Tibial nerve (tissue), 4 donors: Measurements from ENCODE around the gene SLC35F1. TPM values are rescaled to one million over a fixed set of nuclear protein-coding genes. Genes with fewer than 3 reads are reported as not detected.

ENCODE experiments used
- DNase-seq, 2 donors: peaks; one replicate each; pipeline ENCODE4 v3.0.0-alpha.2; 2019; ENCODE audit warnings: low spot score in 2 of 2
- H3K27ac ChIP-seq, 4 donors: fragments of 200-600 bp; sonication (generic) in 3 of 4; one replicate each; pipeline ENCODE4 v1.5.1; 2017 to 2019; ENCODE audit warnings: mild to moderate bottlenecking in 1 of 4
- H3K27me3 ChIP-seq, 2 donors: fragments of 200-600 bp; sonication (generic) in 1 of 2; one replicate each; pipeline versions ENCODE4 v1.5.1 to v1.6.0; 2017 to 2019
- H3K36me3 ChIP-seq, 3 donors: fragments of 200-600 bp; sonication (generic); one replicate each; pipeline ENCODE4 v1.5.1; 2018 to 2019
- H3K4me1 ChIP-seq, 4 donors: fragments of 200-600 bp; sonication (generic) in 3 of 4; one replicate each; pipeline ENCODE4 v1.5.1; 2017 to 2019
- H3K4me3 ChIP-seq, 4 donors: fragments of 200-600 bp; sonication (generic) in 3 of 4; one replicate each; pipeline ENCODE4 v1.5.1; 2017 to 2019; ENCODE audit warnings: mild to moderate bottlenecking in 1 of 4, moderate library complexity in 1 of 4
- H3K9me3 ChIP-seq, 4 donors: fragments of 200-600 bp; sonication (generic) in 3 of 4; one replicate each; pipeline ENCODE4 v1.5.1; 2017 to 2019
- CTCF ChIP-seq, 5 experiments: fragments of 200-600 bp in 3 of 5; fragments of 450-650 bp in 2 of 5; sonication (generic) in 3 of 5; IDR thresholded peaks; one replicate each; pipeline ENCODE4 v1.5.1; 2016 to 2019; ENCODE audit warnings: antibody characterized with exemption in 5 of 5, mild to moderate bottlenecking in 3 of 5, moderate library complexity in 2 of 5
- EP300 ChIP-seq, 2 donors: sonication (generic); formaldehyde crosslinking; IDR thresholded peaks; one replicate each; pipeline ENCODE4 v1.6.1; 2017; ENCODE audit warnings: antibody characterized with exemption in 2 of 2, mild to moderate bottlenecking in 1 of 2
- POLR2A ChIP-seq, 2 donors: fragments of 450-650 bp; IDR thresholded peaks; one replicate each; pipeline ENCODE4 v1.6.1; 2017; ENCODE audit warnings: antibody characterized with exemption in 2 of 2, mild to moderate bottlenecking in 2 of 2, moderate library complexity in 2 of 2
- WGBS, 2 donors: methylation state at CpG; one replicate each; pipeline ENCODE4 v1.1.5; 2018; 5-methylcytosine and 5-hydroxymethylcytosine counted together
- total RNA-seq, 4 donors: library from RNA; depleted of rRNA; stranded (reverse); fragments of >200 nt; gene quantifications; one replicate each; pipeline ENCODE4 v1.1.0, GENCODE V29; 2016

Gene SLC35F1
- total RNA-seq, 4 donors from 2014 or later, result 12.7 to 40.4 (median 16.5) TPM

- no peaks in the 10 kb centered on the region for H3K27me3 ChIP-seq
- peak in 1 of 2 donors; percentile 52 for TF ChIP-seq EP300 (IDR thresholded peaks at IDR 0.05)
- no peak for TF ChIP-seq POLR2A (IDR thresholded peaks at IDR 0.05)
- TF ChIP-seq CTCF (IDR thresholded peaks at IDR 0.05), result no peak
- H3K9me3 ChIP-seq, result no peaks in the 10 kb centered on the region
- H3K27ac ChIP-seq, result peak overlapping the region in 2 of 4 donors; percentile 48 to 61
- peaks cover 0 to 37% (median 3%) of the 10 kb centered on the region in 4 donors for H3K4me1 ChIP-seq
- DNase-seq, result no peak
- WGBS, 2 donors, result 39 to 43% methylated on average over 3 of the region's 3 CpGs
- H3K4me3 ChIP-seq, result no peak overlapping the region
- H3K36me3 ChIP-seq, result no peaks in the 10 kb centered on the region
Measured at GRCh38 chr6:118187568-118188164, 280.6 kb downstream of the SLC35F1 start.

GRCh38 chr6:118188561-118188960 lies 281.5 kb downstream of the SLC35F1 start:
- 58 to 68% methylated on average over 2 of the region's 2 CpGs for WGBS, 2 donors
- peak overlapping the region in 1 of 4 donors; percentile 61 for H3K27ac ChIP-seq
- no peaks in the 10 kb centered on the region for H3K27me3 ChIP-seq

GRCh38 chr6:118197539-118197938 lies 290.5 kb downstream of the SLC35F1 start:
- no peaks in the 10 kb centered on the region for H3K9me3 ChIP-seq
- H3K4me1 ChIP-seq, result peaks cover 0 to 7% (median 2%) of the 10 kb centered on the region in 4 donors
- no peaks in the 10 kb centered on the region for H3K27me3 ChIP-seq
- H3K4me3 ChIP-seq, result no peak overlapping the region
- 33 to 50% methylated on average over 3 of the region's 3 CpGs for WGBS, 2 donors
- no peak for TF ChIP-seq EP300 (IDR thresholded peaks at IDR 0.05)
- no peak for TF ChIP-seq CTCF (IDR thresholded peaks at IDR 0.05)
- no peak for TF ChIP-seq POLR2A (IDR thresholded peaks at IDR 0.05)
- H3K36me3 ChIP-seq, result no peaks in the 10 kb centered on the region
- DNase-seq, result no peak
- H3K27ac ChIP-seq, result peak overlapping the region in 1 of 4 donors; percentile 60

More at GRCh38 chr6:118188561-118188960, 281.5 kb downstream of the SLC35F1 start:
- H3K36me3 ChIP-seq, result no peaks in the 10 kb centered on the region
- no peaks in the 10 kb centered on the region for H3K9me3 ChIP-seq
- TF ChIP-seq EP300 (IDR thresholded peaks at IDR 0.05), result no peak
- no peak for TF ChIP-seq POLR2A (IDR thresholded peaks at IDR 0.05)
- no peak for TF ChIP-seq CTCF (IDR thresholded peaks at IDR 0.05)
- no peak for DNase-seq
- H3K4me3 ChIP-seq, result no peak overlapping the region
- peaks cover 0 to 36% (median 3%) of the 10 kb centered on the region in 4 donors for H3K4me1 ChIP-seq

- DNase-seq, result no peak
- H3K27ac ChIP-seq, result peak overlapping the region in 1 of 4 donors; percentile 36
- H3K4me3 ChIP-seq, result no peak overlapping the region
- no peaks in the 10 kb centered on the region for H3K36me3 ChIP-seq
- peaks cover 0 to 18% (median 6%) of the 10 kb centered on the region in 4 donors for H3K4me1 ChIP-seq
- TF ChIP-seq POLR2A (IDR thresholded peaks at IDR 0.05), result no peak
- TF ChIP-seq CTCF (IDR thresholded peaks at IDR 0.05), result no peak
- no peak for TF ChIP-seq EP300 (IDR thresholded peaks at IDR 0.05)
- no peaks in the 10 kb centered on the region for H3K9me3 ChIP-seq
- no peaks in the 10 kb centered on the region for H3K27me3 ChIP-seq
- WGBS, 2 donors, result 12 to 38% methylated on average over 1 of the region's 1 CpG
Measured at GRCh38 chr6:118198746-118199145, 291.7 kb downstream of the SLC35F1 start.

- Histone ChIP-seq H3K4me1 (peaks cover 0 to 21% (median 6%) of the 10 kb centered on the region in 4 donors), H3K4me3 (no peak overlapping the region), H3K9me3 (no peaks in the 10 kb centered on the region), H3K27ac (no peak overlapping the region), H3K36me3 (no peaks in the 10 kb centered on the region), H3K27me3 (no peaks in the 10 kb centered on the region)
- no peak for TF ChIP-seq POLR2A (IDR thresholded peaks at IDR 0.05)
- TF ChIP-seq EP300 (IDR thresholded peaks at IDR 0.05), result no peak
- TF ChIP-seq CTCF (IDR thresholded peaks at IDR 0.05), result no peak
- 81 to 92% methylated on average over 1 of the region's 1 CpG for WGBS, 2 donors
- DNase-seq, result no peak
Measured at GRCh38 chr6:118200160-118200559, 293.1 kb downstream of the SLC35F1 start.
